Brain microvascular endothelial cell (primary cell): ENCODE measurements around the gene SDF4.

Experiments
- DNase-seq: peaks from one replicate; pipeline ENCODE4 v3.0.0-alpha.2; 2020
- H3K27ac ChIP-seq: fragments of 250-450 bp; sonication (Bioruptor Pico); 2 replicates; pipeline ENCODE4 v1.5.1; 2020; ENCODE audit warnings: mild to moderate bottlenecking, moderate library complexity
- H3K27me3 ChIP-seq: fragments of 250-450 bp; sonication (Bioruptor Pico); replicated peaks from 2 replicates; pipeline ENCODE4 v1.5.1; 2020; ENCODE audit warnings: mild to moderate bottlenecking
- H3K36me3 ChIP-seq: fragments of 250-450 bp; sonication (Bioruptor Pico); replicated peaks from 2 replicates; pipeline ENCODE4 v1.5.1; 2020; ENCODE audit warnings: mild to moderate bottlenecking
- H3K4me3 ChIP-seq: 2 replicates; pipeline ENCODE4 v1.5.1; 2011; ENCODE audit warnings: low read depth, mild to moderate bottlenecking, control low read depth, low read length, moderate library complexity
- in situ Hi-C: cut with HindIII; loops from 2 replicates; pipeline ENCODE4 v1.10.0; 2017; ENCODE audit warnings: low sequenced_read_pairs, low pct_ligation_motif_present
- TF ChIP-seq, protein P1 (sequence below): IDR thresholded peaks from 2 replicates; pipeline ENCODE4 v1.5.1; 2011; ENCODE audit warnings: low read depth, mild to moderate bottlenecking, moderate library complexity, low read length, control low read depth, inconsistent platforms; ENCODE audit errors: missing control alignments

SDF4 gene

DNA sequence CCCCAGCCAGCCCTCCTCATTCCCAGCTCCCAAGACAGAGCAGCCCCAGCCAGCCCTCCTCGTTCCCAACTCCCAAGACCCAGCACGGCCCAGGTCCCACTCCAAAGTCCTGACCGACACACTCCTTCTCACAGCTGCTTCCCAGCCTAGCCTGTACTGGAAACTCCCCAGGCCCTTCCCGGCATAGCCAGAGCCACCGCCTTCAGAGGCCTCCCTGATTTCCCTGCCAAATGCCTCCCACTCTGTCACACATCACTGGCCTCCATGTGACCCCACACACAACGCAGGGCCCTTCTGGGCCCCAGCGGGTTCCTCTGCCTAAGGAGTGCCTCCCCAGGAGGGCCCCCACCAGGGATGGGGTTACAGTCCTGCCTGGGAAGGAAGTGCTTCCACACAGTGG is 39.0 kb upstream of the SDF4 start:
- H3K27ac ChIP-seq, result peak overlapping the region; percentile 49
- DNase-seq, result no peak
- no peak overlapping the region for H3K4me3 ChIP-seq
- H3K27me3 ChIP-seq, result no peaks in the 10 kb centered on the region
- in situ Hi-C loops, result no loop called here
- TF ChIP-seq, protein P1, sequence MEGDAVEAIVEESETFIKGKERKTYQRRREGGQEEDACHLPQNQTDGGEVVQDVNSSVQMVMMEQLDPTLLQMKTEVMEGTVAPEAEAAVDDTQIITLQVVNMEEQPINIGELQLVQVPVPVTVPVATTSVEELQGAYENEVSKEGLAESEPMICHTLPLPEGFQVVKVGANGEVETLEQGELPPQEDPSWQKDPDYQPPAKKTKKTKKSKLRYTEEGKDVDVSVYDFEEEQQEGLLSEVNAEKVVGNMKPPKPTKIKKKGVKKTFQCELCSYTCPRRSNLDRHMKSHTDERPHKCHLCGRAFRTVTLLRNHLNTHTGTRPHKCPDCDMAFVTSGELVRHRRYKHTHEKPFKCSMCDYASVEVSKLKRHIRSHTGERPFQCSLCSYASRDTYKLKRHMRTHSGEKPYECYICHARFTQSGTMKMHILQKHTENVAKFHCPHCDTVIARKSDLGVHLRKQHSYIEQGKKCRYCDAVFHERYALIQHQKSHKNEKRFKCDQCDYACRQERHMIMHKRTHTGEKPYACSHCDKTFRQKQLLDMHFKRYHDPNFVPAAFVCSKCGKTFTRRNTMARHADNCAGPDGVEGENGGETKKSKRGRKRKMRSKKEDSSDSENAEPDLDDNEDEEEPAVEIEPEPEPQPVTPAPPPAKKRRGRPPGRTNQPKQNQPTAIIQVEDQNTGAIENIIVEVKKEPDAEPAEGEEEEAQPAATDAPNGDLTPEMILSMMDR, result no peak
- H3K36me3 ChIP-seq, result peaks cover 25% of the 10 kb centered on the region

DNA sequence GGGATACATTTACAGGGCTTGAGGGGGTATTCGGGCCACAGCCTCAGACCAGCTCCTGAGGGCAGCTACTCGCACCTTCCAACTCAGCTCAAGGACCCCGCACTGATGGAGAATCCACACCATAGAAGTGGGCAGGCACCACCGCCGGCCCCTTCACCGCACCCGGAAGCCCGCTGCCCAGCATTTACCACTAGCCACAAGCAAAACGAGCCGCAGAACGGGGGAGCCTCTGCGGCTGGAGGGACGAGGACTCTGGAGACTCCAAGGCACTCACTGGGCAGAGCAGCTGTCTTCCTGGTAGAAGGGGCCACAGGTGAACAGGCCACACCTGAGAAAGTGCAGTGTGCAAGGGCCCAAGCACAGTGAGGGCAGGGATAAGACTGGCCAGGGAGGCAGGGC is 36.5 kb upstream of the SDF4 start:
- DNase-seq, result no peak
- no peak overlapping the region for H3K4me3 ChIP-seq
- no peak overlapping the region for H3K27ac ChIP-seq
- TF ChIP-seq, protein P1, result no peak
- in situ Hi-C loops, result no loop called here
- peaks cover 27% of the 10 kb centered on the region for H3K36me3 ChIP-seq
- no peaks in the 10 kb centered on the region for H3K27me3 ChIP-seq

GRCh38 chr1:1267488-1268283 is 35.9 kb upstream of the SDF4 start:
- H3K27ac ChIP-seq, result no peak overlapping the region
- H3K4me3 ChIP-seq, result no peak overlapping the region
- TF ChIP-seq, protein P1, result no peak
- DNase-seq, result no peak
- H3K36me3 ChIP-seq, result peaks cover 31% of the 10 kb centered on the region
- H3K27me3 ChIP-seq, result no peaks in the 10 kb centered on the region
- in situ Hi-C loops, result no loop called here

GRCh38 chr1:1264868-1265272 is 33.1 kb upstream of the SDF4 start:
- TF ChIP-seq, protein P1, result peak; percentile 82
- H3K27me3 ChIP-seq, result no peaks in the 10 kb centered on the region
- H3K36me3 ChIP-seq, result peaks cover 43% of the 10 kb centered on the region
- no peak overlapping the region for H3K4me3 ChIP-seq
- H3K27ac ChIP-seq, result peak overlapping the region; percentile 85
- in situ Hi-C loops, result no loop called here
- peak; percentile 98 for DNase-seq

GRCh38 chr1:1264026-1264425 is 32.2 kb upstream of the SDF4 start:
- TF ChIP-seq, protein P1, result no peak
- no peak for DNase-seq
- Histone ChIP-seq H3K27ac (peak overlapping the region; percentile 85), H3K27me3 (no peaks in the 10 kb centered on the region), H3K36me3 (peaks cover 50% of the 10 kb centered on the region), H3K4me3 (no peak overlapping the region)
- in situ Hi-C loops, result no loop called here

GRCh38 chr1:1262758-1263157 is 31.0 kb upstream of the SDF4 start:
- DNase-seq, result no peak
- H3K4me3 ChIP-seq, result no peak overlapping the region
- peaks cover 49% of the 10 kb centered on the region for H3K36me3 ChIP-seq
- in situ Hi-C loops, result no loop called here
- TF ChIP-seq, protein P1, result no peak
- H3K27ac ChIP-seq, result no peak overlapping the region
- no peaks in the 10 kb centered on the region for H3K27me3 ChIP-seq
